Activated naive CD4-positive, alpha-beta T cell treated with anti-CD3 and anti-CD28 coated beads, Interleukin-2, amount 50 U/mL, for 72 hours (primary cell): ENCODE results near the gene ESPL1. TPM values are rescaled to one million over a fixed set of nuclear protein-coding genes. Genes with fewer than 3 reads are reported as not detected.

Source experiments
- ATAC-seq, 2 donors: fragments of 150-1000 bp; cut with Tn5 transposase; 2 replicates each; pipeline ENCODE4 v1.10.0; 2021; ENCODE audit warnings: mild to moderate bottlenecking in 2 of 2, moderate library complexity in 2 of 2
- DNase-seq, 2 donors: peaks; one replicate each; pipeline ENCODE4 v3.0.0; 2021 to 2022; ENCODE audit warnings: low spot score in 2 of 2
- H3K27ac Mint-ChIP-seq, 2 donors: one replicate each; pipeline ENCODE4 v1.8.0; 2022; ENCODE audit warnings: mild to moderate bottlenecking in 2 of 2, mixed read lengths in 2 of 2
- H3K36me3 Mint-ChIP-seq, 2 donors: one replicate each; pipeline ENCODE4 v1.8.0; 2022; ENCODE audit warnings: mixed read lengths in 2 of 2
- H3K9me3 Mint-ChIP-seq, 2 donors: one replicate each; pipeline ENCODE4 v1.8.0; 2022; ENCODE audit warnings: mixed read lengths in 2 of 2
- total RNA-seq, 2 donors: library from RNA; stranded (reverse); gene quantifications; one replicate each; pipeline ENCODE4 v1.2.3, GENCODE V29; 2022

Gene ESPL1
- total RNA-seq: 10 to 100 TPM; 32.8 to 76.3 TPM

- DNase-seq (peak; percentile 83 to 95), ATAC-seq (peak; percentile 93 to 95)
- H3K27ac Mint-ChIP-seq: peak within 1 kb of the TSS; percentile 94 to 100
- no peaks in the 10 kb centered on the region for H3K9me3 Mint-ChIP-seq
- H3K36me3 Mint-ChIP-seq: peaks cover 26 to 35% of the 10 kb centered on the region in 2 donors
Observed at GRCh38 chr12:53267999-53268629, at the start of gene ESPL1. Gene ESPL1, plus strand, starts transcription at chr12:53268299. Its CDS starts 468 bp downstream, at chr12:53268767.

GRCh38 chr12:53218551-53219291 lies 49.4 kb upstream of the ESPL1 start:
- Mint-ChIP-seq H3K9me3 (no peaks in the 10 kb centered on the region), H3K27ac (peak overlapping the region; percentile 85 to 91), H3K36me3 (peaks cover 8% of the 10 kb centered on the region in 2 donors)
- ATAC-seq (no peak), DNase-seq (no peak)

GRCh38 chr12:53219292-53219955 lies 48.7 kb upstream of the ESPL1 start:
- Mint-ChIP-seq H3K27ac (peak overlapping the region; percentile 85 to 91), H3K9me3 (no peaks in the 10 kb centered on the region), H3K36me3 (peaks cover 6 to 8% of the 10 kb centered on the region in 2 donors)
- ATAC-seq (peak; percentile 22 to 27), DNase-seq (peak; percentile 55 to 77)

- peak in 1 of 2 donors; percentile 79 for DNase-seq
- H3K9me3 Mint-ChIP-seq: no peaks in the 10 kb centered on the region
- peak; percentile 15 to 65 for ATAC-seq
- peaks cover 6 to 8% of the 10 kb centered on the region in 2 donors for H3K36me3 Mint-ChIP-seq
- peak overlapping the region; percentile 85 to 91 for H3K27ac Mint-ChIP-seq
Observed at GRCh38 chr12:53219956-53220693, 48.0 kb upstream of the ESPL1 start.

- DNase-seq (peak; percentile 83 to 84), ATAC-seq (peak; percentile 54 to 77)
- Mint-ChIP-seq H3K9me3 (no peaks in the 10 kb centered on the region), H3K27ac (peak overlapping the region; percentile 81 to 98), H3K36me3 (peaks cover 6 to 8% of the 10 kb centered on the region in 2 donors)
Observed at GRCh38 chr12:53220694-53221202, 47.4 kb upstream of the ESPL1 start.

GRCh38 chr12:53221203-53222080 lies 46.7 kb upstream of the ESPL1 start:
- Mint-ChIP-seq H3K36me3 (peaks cover 6 to 8% of the 10 kb centered on the region in 2 donors), H3K27ac (peak overlapping the region; percentile 81 to 98), H3K9me3 (no peaks in the 10 kb centered on the region)
- peak in 1 of 2 donors; percentile 49 for DNase-seq
- peak; percentile 14 to 19 for ATAC-seq

GRCh38 chr12:53222170-53222721 lies 45.9 kb upstream of the ESPL1 start:
- Mint-ChIP-seq H3K9me3 (no peaks in the 10 kb centered on the region), H3K27ac (peak overlapping the region; percentile 9 to 22), H3K36me3 (peaks cover 6 to 8% of the 10 kb centered on the region in 2 donors)
- no peak for ATAC-seq
- DNase-seq: no peak

- DNase-seq (no peak), ATAC-seq (no peak)
- H3K36me3 Mint-ChIP-seq: peaks cover 6 to 8% of the 10 kb centered on the region in 2 donors
- no peak overlapping the region for H3K27ac Mint-ChIP-seq
- H3K9me3 Mint-ChIP-seq: no peaks in the 10 kb centered on the region
Observed at GRCh38 chr12:53222806-53223261, 45.3 kb upstream of the ESPL1 start.

- H3K36me3 Mint-ChIP-seq: peaks cover 6 to 8% of the 10 kb centered on the region in 2 donors
- H3K27ac Mint-ChIP-seq: peak overlapping the region in 1 of 2 donors; percentile 91
- no peaks in the 10 kb centered on the region for H3K9me3 Mint-ChIP-seq
- ATAC-seq: no peak
- DNase-seq: no peak
Observed at GRCh38 chr12:53223389-53224060, 44.6 kb upstream of the ESPL1 start.

GRCh38 chr12:53224061-53224896 lies 43.8 kb upstream of the ESPL1 start:
- ATAC-seq (no peak), DNase-seq (no peak)
- Mint-ChIP-seq H3K36me3 (peaks cover 3 to 4% of the 10 kb centered on the region in 2 donors), H3K27ac (peak overlapping the region in 1 of 2 donors; percentile 91), H3K9me3 (no peaks in the 10 kb centered on the region)

GRCh38 chr12:53224897-53225634 lies 43.0 kb upstream of the ESPL1 start:
- Mint-ChIP-seq H3K36me3 (no peaks in the 10 kb centered on the region), H3K9me3 (no peaks in the 10 kb centered on the region), H3K27ac (peak overlapping the region in 1 of 2 donors; percentile 73)
- ATAC-seq (no peak), DNase-seq (no peak)

GRCh38 chr12:53225635-53226424 lies 42.3 kb upstream of the ESPL1 start:
- Mint-ChIP-seq H3K27ac (no peak overlapping the region), H3K36me3 (no peaks in the 10 kb centered on the region), H3K9me3 (no peaks in the 10 kb centered on the region)
- DNase-seq: no peak
- no peak for ATAC-seq

GRCh38 chr12:53226815-53227214 lies 41.3 kb upstream of the ESPL1 start:
- DNase-seq (no peak), ATAC-seq (no peak)
- H3K27ac Mint-ChIP-seq: no peak overlapping the region
- no peaks in the 10 kb centered on the region for H3K36me3 Mint-ChIP-seq
- no peaks in the 10 kb centered on the region for H3K9me3 Mint-ChIP-seq
